HEK293 (cell line): Measurements from ENCODE around the gene OPTN.

Experiments
- CTCF ChIA-PET: fragments of 350-600 bp; formaldehyde crosslinking; extraction: SDS; loops from one replicate; lab custom pipeline; 2021; ENCODE audit warnings: antibody characterized with exemption; lab: Yijun Ruan, JAX
- POLR2A ChIA-PET: fragments of 300-600 bp; formaldehyde crosslinking; extraction: SDS; loops from one replicate; lab custom pipeline; 2020; ENCODE audit warnings: antibody characterized with exemption, inconsistent platforms; lab: Yijun Ruan, JAX
- H3K27ac ChIP-seq: fragments of 200-500 bp; sonication (Bioruptor generic); 2 replicates; pipeline ENCODE4 v1.5.1; 2014; ENCODE audit warnings: low read depth, low read length, control low read depth, inconsistent platforms; ENCODE audit errors: extremely low read depth
- H3K36me3 ChIP-seq, 2 experiments: fragments of 200-500 bp in 1 of 2; sonication (Bioruptor generic) in 1 of 2; 1 replicate in 1 of 2; 2 replicates in 1 of 2; pipeline ENCODE4 v1.5.1; 2014 to 2017; ENCODE audit warnings: inconsistent platforms in 2 of 2, low read length in 2 of 2; ENCODE audit not compliant: control insufficient read depth in 2 of 2, insufficient read depth in 1 of 2
- H3K4me1 ChIP-seq: fragments of 200-500 bp; sonication (Bioruptor generic); 2 replicates; pipeline ENCODE4 v1.5.1; 2014; ENCODE audit warnings: mild to moderate bottlenecking, low read length, inconsistent platforms; ENCODE audit not compliant: control insufficient read depth, insufficient read depth
- H3K4me3 ChIP-seq: 2 replicates; pipeline ENCODE4 v1.5.1; 2011; ENCODE audit warnings: low read depth, mild to moderate bottlenecking, control low read depth, low read length, moderate library complexity
- H3K9me3 ChIP-seq: fragments of 200-500 bp; sonication (Bioruptor generic); 2 replicates; pipeline ENCODE4 v1.5.1; 2014; ENCODE audit warnings: low read depth, low read length, inconsistent platforms; ENCODE audit not compliant: control insufficient read depth, insufficient read depth
- FEZF1 ChIP-seq: fragments of 450-650 bp; formaldehyde crosslinking; IDR thresholded peaks from 2 replicates; pipeline ENCODE4 v1.5.1; 2016; ENCODE audit warnings: missing biosample characterization, missing genetic modification characterization
- GLI4 ChIP-seq: fragments of 450-650 bp; formaldehyde crosslinking; IDR thresholded peaks from 2 replicates; pipeline ENCODE4 v1.5.1; 2016; ENCODE audit warnings: missing biosample characterization, missing genetic modification characterization
- INSM2 ChIP-seq: fragments of 450-650 bp; formaldehyde crosslinking; IDR thresholded peaks from 2 replicates; pipeline ENCODE4 v1.5.1; 2016; ENCODE audit warnings: missing biosample characterization, missing genetic modification characterization
- KLF9 ChIP-seq: fragments of 450-650 bp; formaldehyde crosslinking; IDR thresholded peaks from 2 replicates; pipeline ENCODE4 v1.5.1; 2016; ENCODE audit warnings: missing biosample characterization, missing genetic modification characterization, low read depth
- SCRT2 ChIP-seq: fragments of 450-650 bp; formaldehyde crosslinking; IDR thresholded peaks from 2 replicates; pipeline ENCODE4 v1.5.1; 2016; ENCODE audit warnings: missing biosample characterization, missing genetic modification characterization
- WT1 ChIP-seq: fragments of 450-650 bp; formaldehyde crosslinking; IDR thresholded peaks from 2 replicates; pipeline ENCODE4 v1.5.1; 2016; ENCODE audit warnings: missing biosample characterization, missing genetic modification characterization
- ZBTB1 ChIP-seq: fragments of 450-650 bp; formaldehyde crosslinking; IDR thresholded peaks from 2 replicates; pipeline ENCODE4 v1.5.1; 2016; ENCODE audit warnings: missing biosample characterization, missing genetic modification characterization
- ZFP37 ChIP-seq: fragments of 450-650 bp; formaldehyde crosslinking; IDR thresholded peaks from 2 replicates; pipeline ENCODE4 v1.5.1; 2016; ENCODE audit warnings: missing biosample characterization, missing genetic modification characterization
- ZNF112 ChIP-seq: fragments of 450-650 bp; formaldehyde crosslinking; IDR thresholded peaks from 2 replicates; pipeline ENCODE4 v1.5.0; 2017; ENCODE audit warnings: missing biosample characterization, missing genetic modification characterization
- ZNF114 ChIP-seq: fragments of 450-650 bp; formaldehyde crosslinking; IDR thresholded peaks from 2 replicates; pipeline ENCODE4 v1.5.0; 2017; ENCODE audit warnings: missing biosample characterization, missing genetic modification characterization
- ZNF175 ChIP-seq: fragments of 450-650 bp; formaldehyde crosslinking; IDR thresholded peaks from 2 replicates; pipeline ENCODE4 v1.5.1; 2016; ENCODE audit warnings: missing biosample characterization, missing genetic modification characterization
- ZNF221 ChIP-seq: fragments of 450-650 bp; formaldehyde crosslinking; IDR thresholded peaks from 2 replicates; pipeline ENCODE4 v1.5.1; 2017; ENCODE audit warnings: missing biosample characterization, missing genetic modification characterization, borderline replicate concordance
- ZNF23 ChIP-seq: fragments of 450-650 bp; formaldehyde crosslinking; IDR thresholded peaks from 2 replicates; pipeline ENCODE4 v1.5.1; 2016; ENCODE audit warnings: missing biosample characterization, missing genetic modification characterization, borderline replicate concordance
- ZNF362 ChIP-seq: fragments of 450-650 bp; formaldehyde crosslinking; IDR thresholded peaks from 2 replicates; pipeline ENCODE4 v1.5.1; 2016; ENCODE audit warnings: missing biosample characterization, missing genetic modification characterization
- ZNF501 ChIP-seq: fragments of 450-650 bp; formaldehyde crosslinking; IDR thresholded peaks from 2 replicates; pipeline ENCODE4 v1.5.1; 2016; ENCODE audit warnings: missing biosample characterization, missing genetic modification characterization
- ZNF514 ChIP-seq: fragments of 450-650 bp; formaldehyde crosslinking; IDR thresholded peaks from 2 replicates; pipeline ENCODE4 v1.5.1; 2016; ENCODE audit warnings: missing biosample characterization, missing genetic modification characterization
- ZNF521 ChIP-seq: fragments of 450-650 bp; formaldehyde crosslinking; IDR thresholded peaks from 2 replicates; pipeline ENCODE4 v1.5.1; 2017; ENCODE audit warnings: missing biosample characterization, mild to moderate bottlenecking, missing genetic modification characterization
- ZNF610 ChIP-seq: fragments of 450-650 bp; formaldehyde crosslinking; IDR thresholded peaks from 2 replicates; pipeline ENCODE4 v1.5.1; 2016; ENCODE audit warnings: missing biosample characterization, missing genetic modification characterization, borderline replicate concordance
- ZNF776 ChIP-seq: fragments of 450-650 bp; formaldehyde crosslinking; IDR thresholded peaks from 2 replicates; pipeline ENCODE4 v1.5.0; 2017; ENCODE audit warnings: missing biosample characterization, missing genetic modification characterization, borderline replicate concordance
- ZNF792 ChIP-seq: fragments of 450-650 bp; formaldehyde crosslinking; IDR thresholded peaks from 2 replicates; pipeline ENCODE4 v1.5.1; 2016; ENCODE audit warnings: missing biosample characterization, missing genetic modification characterization
- TF ChIP-seq, protein P1 (sequence below): fragments of 450-650 bp; formaldehyde crosslinking; IDR thresholded peaks from 2 replicates; pipeline ENCODE4 v1.5.1; 2016; ENCODE audit warnings: missing biosample characterization, missing genetic modification characterization

The OPTN gene

GRCh38 chr10:13180788-13181187 lies 80.8 kb downstream of the OPTN start:
- no peak for TF ChIP-seq ZNF776 (tag by site-specific recombination)
- no peak for TF ChIP-seq GLI4
- H3K36me3 ChIP-seq: peaks cover 73 to 95% of the 10 kb centered on the region in 2 experiments
- no peaks in the 10 kb centered on the region for H3K9me3 ChIP-seq
- no peak overlapping the region for H3K4me3 ChIP-seq
- H3K27ac ChIP-seq: no peak overlapping the region
- no peaks in the 10 kb centered on the region for H3K4me1 ChIP-seq
- POLR2A ChIA-PET: interaction anchor here (0.6 kb wide), 1 partner anchor 13 kb away, joined by 4 read pairs; no protein-coding TSS in a partner anchor
- CTCF ChIA-PET: interaction anchor here (0.6 to 1.3 kb wide), 2 partner anchors 122 to 464 kb away, joined by 3 to 5 read pairs; no protein-coding TSS in a partner anchor

DNA sequence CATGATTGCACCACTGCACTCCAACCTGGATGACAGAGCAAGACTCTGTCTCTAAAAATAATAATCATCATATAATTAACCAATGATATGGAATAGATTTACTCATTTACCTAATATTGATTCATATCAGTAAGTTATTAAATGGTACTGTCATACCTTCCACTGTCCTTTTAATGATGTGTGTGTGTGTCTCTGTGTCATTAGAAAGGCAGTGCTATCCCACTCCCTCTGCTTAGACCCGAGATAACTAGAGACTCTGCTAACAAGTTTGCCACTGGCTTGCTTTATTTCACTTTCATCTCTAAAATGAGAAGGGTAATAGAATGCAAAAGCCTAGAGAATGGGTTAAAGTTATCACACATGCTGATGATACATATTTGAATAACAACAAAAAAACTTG lies 82.5 kb downstream of the OPTN start:
- H3K36me3 ChIP-seq: peaks cover 74 to 97% of the 10 kb centered on the region in 2 experiments

More for the DNA sequence above, 82.5 kb downstream of the OPTN start:
- Histone ChIP-seq H3K27ac (no peak overlapping the region), H3K4me1 (no peaks in the 10 kb centered on the region), H3K4me3 (no peak overlapping the region)
- CTCF ChIA-PET: interaction anchor here (0.6 kb wide), 1 partner anchor 11 kb away, joined by 5 read pairs; no protein-coding TSS in a partner anchor
- no peak for TF ChIP-seq ZNF112 (tag by site-specific recombination)
- no peak for TF ChIP-seq ZNF362 (tag by site-specific recombination)
- no peak for TF ChIP-seq ZNF521
- no peak for TF ChIP-seq ZNF792
- TF ChIP-seq KLF9: no peak
- TF ChIP-seq INSM2 (tag by site-specific recombination): no peak
- no peak for TF ChIP-seq SCRT2
- TF ChIP-seq ZBTB1 (tag by site-specific recombination): no peak
- no peak for TF ChIP-seq ZNF175 (tag by site-specific recombination)
- TF ChIP-seq, protein P1, sequence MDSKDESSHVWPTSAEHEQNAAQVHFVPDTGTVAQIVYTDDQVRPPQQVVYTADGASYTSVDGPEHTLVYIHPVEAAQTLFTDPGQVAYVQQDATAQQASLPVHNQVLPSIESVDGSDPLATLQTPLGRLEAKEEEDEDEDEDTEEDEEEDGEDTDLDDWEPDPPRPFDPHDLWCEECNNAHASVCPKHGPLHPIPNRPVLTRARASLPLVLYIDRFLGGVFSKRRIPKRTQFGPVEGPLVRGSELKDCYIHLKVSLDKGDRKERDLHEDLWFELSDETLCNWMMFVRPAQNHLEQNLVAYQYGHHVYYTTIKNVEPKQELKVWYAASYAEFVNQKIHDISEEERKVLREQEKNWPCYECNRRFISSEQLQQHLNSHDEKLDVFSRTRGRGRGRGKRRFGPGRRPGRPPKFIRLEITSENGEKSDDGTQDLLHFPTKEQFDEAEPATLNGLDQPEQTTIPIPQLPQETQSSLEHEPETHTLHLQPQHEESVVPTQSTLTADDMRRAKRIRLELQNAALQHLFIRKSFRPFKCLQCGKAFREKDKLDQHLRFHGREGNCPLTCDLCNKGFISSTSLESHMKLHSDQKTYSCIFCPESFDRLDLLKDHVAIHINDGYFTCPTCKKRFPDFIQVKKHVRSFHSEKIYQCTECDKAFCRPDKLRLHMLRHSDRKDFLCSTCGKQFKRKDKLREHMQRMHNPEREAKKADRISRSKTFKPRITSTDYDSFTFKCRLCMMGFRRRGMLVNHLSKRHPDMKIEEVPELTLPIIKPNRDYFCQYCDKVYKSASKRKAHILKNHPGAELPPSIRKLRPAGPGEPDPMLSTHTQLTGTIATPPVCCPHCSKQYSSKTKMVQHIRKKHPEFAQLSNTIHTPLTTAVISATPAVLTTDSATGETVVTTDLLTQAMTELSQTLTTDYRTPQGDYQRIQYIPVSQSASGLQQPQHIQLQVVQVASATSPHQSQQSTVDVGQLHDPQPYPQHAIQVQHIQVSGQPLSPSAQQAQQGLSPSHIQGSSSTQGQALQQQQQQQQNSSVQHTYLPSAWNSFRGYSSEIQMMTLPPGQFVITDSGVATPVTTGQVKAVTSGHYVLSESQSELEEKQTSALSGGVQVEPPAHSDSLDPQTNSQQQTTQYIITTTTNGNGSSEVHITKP: no peak
- TF ChIP-seq ZNF610: no peak
- TF ChIP-seq ZNF501: no peak
- no peak for TF ChIP-seq FEZF1 (tag by site-specific recombination)
- no peak for TF ChIP-seq ZNF514 (tag by site-specific recombination)
- TF ChIP-seq WT1 (tag by site-specific recombination): no peak
- TF ChIP-seq ZNF221 (tag by site-specific recombination): no peak
- TF ChIP-seq ZNF23: no peak
- TF ChIP-seq ZNF114 (tag by site-specific recombination): no peak
- no peak for TF ChIP-seq ZFP37 (tag by site-specific recombination)
- TF ChIP-seq, all 188 proteins: peak for 0
- H3K9me3 ChIP-seq: no peaks in the 10 kb centered on the region
- POLR2A ChIA-PET: no interaction called here
